Measurements from ENCODE around the gene BTN2A1. TPM values are rescaled to one million over a fixed set of nuclear protein-coding genes. Genes with fewer than 3 reads are reported as not detected.

BTN2A1 gene
- total RNA-seq, 4 donors from 2014 or later: 5.9 to 11.4 (median 7.8) TPM

- Histone ChIP-seq H3K36me3 (no peaks in the 10 kb centered on the region), H3K27ac (no peak overlapping the region), H3K4me1 (no peaks in the 10 kb centered on the region), H3K27me3 (peaks cover 0 to 4% (median 0%) of the 10 kb centered on the region in 4 donors), H3K4me3 (no peak overlapping the region), H3K9me3 (no peaks in the 10 kb centered on the region)
- no peak for DNase-seq
- TF ChIP-seq POLR2A (IDR thresholded peaks at IDR 0.05): no peak
- TF ChIP-seq, protein P1, sequence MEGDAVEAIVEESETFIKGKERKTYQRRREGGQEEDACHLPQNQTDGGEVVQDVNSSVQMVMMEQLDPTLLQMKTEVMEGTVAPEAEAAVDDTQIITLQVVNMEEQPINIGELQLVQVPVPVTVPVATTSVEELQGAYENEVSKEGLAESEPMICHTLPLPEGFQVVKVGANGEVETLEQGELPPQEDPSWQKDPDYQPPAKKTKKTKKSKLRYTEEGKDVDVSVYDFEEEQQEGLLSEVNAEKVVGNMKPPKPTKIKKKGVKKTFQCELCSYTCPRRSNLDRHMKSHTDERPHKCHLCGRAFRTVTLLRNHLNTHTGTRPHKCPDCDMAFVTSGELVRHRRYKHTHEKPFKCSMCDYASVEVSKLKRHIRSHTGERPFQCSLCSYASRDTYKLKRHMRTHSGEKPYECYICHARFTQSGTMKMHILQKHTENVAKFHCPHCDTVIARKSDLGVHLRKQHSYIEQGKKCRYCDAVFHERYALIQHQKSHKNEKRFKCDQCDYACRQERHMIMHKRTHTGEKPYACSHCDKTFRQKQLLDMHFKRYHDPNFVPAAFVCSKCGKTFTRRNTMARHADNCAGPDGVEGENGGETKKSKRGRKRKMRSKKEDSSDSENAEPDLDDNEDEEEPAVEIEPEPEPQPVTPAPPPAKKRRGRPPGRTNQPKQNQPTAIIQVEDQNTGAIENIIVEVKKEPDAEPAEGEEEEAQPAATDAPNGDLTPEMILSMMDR (IDR thresholded peaks at IDR 0.05): no peak
- intact Hi-C loops (cut with DNase I): no loop called here
- WGBS, 2 donors: 63 to 71% methylated on average over 1 of the region's 1 CpG
These were observed 37.5 kb downstream of the BTN2A1 start for GRCh38 chr6:26495281-26495680.

GRCh38 chr6:26497610-26498009 lies 39.9 kb downstream of the BTN2A1 start:
- H3K27ac ChIP-seq: no peak overlapping the region
- H3K9me3 ChIP-seq: no peaks in the 10 kb centered on the region
- peaks cover 0 to 26% (median 7%) of the 10 kb centered on the region in 4 donors for H3K27me3 ChIP-seq
- TF ChIP-seq POLR2A (IDR thresholded peaks at IDR 0.05): no peak
- TF ChIP-seq, protein P1 (IDR thresholded peaks at IDR 0.05): no peak
- WGBS, 2 donors: 63 to 81% methylated on average over 3 to 4 of the region's 4 CpGs
- H3K4me3 ChIP-seq: no peak overlapping the region
- peaks cover 8 to 13% (median 11%) of the 10 kb centered on the region in 3 donors for H3K4me1 ChIP-seq
- intact Hi-C loops (cut with DNase I): no loop called here
- no peaks in the 10 kb centered on the region for H3K36me3 ChIP-seq
- DNase-seq: no peak

DNA sequence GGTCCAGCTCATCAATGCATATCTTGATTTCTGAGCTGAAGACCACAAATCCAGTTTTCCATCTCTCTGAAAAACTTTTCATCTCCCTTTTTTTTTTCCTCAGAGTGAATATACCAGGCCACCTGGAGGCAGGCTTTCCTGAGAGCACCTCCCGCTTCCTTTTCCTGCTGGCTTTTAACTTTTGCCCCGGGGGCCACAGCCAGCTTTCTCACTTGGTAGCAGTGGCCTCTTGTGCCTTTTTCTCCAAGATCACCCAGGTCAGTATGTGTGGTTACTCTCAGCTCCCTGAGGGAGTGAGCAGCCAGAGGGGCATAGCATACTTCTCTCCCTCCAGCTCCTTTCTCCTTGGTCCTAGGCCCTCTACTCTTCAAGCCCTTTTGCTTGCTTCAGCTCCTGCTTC lies 42.3 kb downstream of the BTN2A1 start, which contains the start of gene BTN1A1:
BTN1A1 (plus strand) TSS at position 202 of the 400 bp plus-strand sequence. CDS start 984 bp downstream, outside the sequence.
- intact Hi-C loops (cut with DNase I): no loop called here
- Histone ChIP-seq H3K4me3 (no peak within 1 kb of the TSS), H3K9me3 (no peaks in the 10 kb centered on the region), H3K27me3 (peaks cover 0 to 49% (median 9%) of the 10 kb centered on the region in 4 donors), H3K4me1 (peaks cover 8 to 13% (median 11%) of the 10 kb centered on the region in 3 donors), H3K36me3 (no peaks in the 10 kb centered on the region), H3K27ac (no peak within 1 kb of the TSS)
- DNase-seq: no peak
- 53 to 69% methylated on average over 2 of the region's 2 CpGs for WGBS, 2 donors
- TF ChIP-seq POLR2A (IDR thresholded peaks at IDR 0.05): no peak
- TF ChIP-seq, protein P1 (IDR thresholded peaks at IDR 0.05): no peak

GRCh38 chr6:26501482-26501986 lies 43.8 kb downstream of the BTN2A1 start:
- no peak for DNase-seq
- no peaks in the 10 kb centered on the region for H3K9me3 ChIP-seq
- H3K36me3 ChIP-seq: no peaks in the 10 kb centered on the region
- intact Hi-C loops (cut with DNase I): no loop called here
- peaks cover 0 to 47% (median 9%) of the 10 kb centered on the region in 4 donors for H3K27me3 ChIP-seq
- H3K27ac ChIP-seq: no peak overlapping the region
- peaks cover 8 to 13% (median 11%) of the 10 kb centered on the region in 3 donors for H3K4me1 ChIP-seq
- H3K4me3 ChIP-seq: peak overlapping the region; percentile 4 to 64 (median 36)
- WGBS, 2 donors: 3% methylated on average over 5 of the region's 49 CpGs; no CpG with 5 or more reads in 1 of the 2 donors
- TF ChIP-seq, protein P1 (IDR thresholded peaks at IDR 0.05): no peak
- TF ChIP-seq POLR2A (IDR thresholded peaks at IDR 0.05): no peak

GRCh38 chr6:26502165-26502564 lies 44.4 kb downstream of the BTN2A1 start:
- no peak for TF ChIP-seq POLR2A (IDR thresholded peaks at IDR 0.05)
- TF ChIP-seq, protein P1 (IDR thresholded peaks at IDR 0.05): no peak

More at GRCh38 chr6:26502165-26502564, 44.4 kb downstream of the BTN2A1 start:
- peaks cover 8 to 13% (median 11%) of the 10 kb centered on the region in 3 donors for H3K4me1 ChIP-seq
- peak overlapping the region in 1 of 4 donors; percentile 64 for H3K4me3 ChIP-seq
- H3K9me3 ChIP-seq: no peaks in the 10 kb centered on the region
- no peak for DNase-seq
- H3K27ac ChIP-seq: no peak overlapping the region
- H3K36me3 ChIP-seq: no peaks in the 10 kb centered on the region
- peaks cover 0 to 47% (median 9%) of the 10 kb centered on the region in 4 donors for H3K27me3 ChIP-seq
- intact Hi-C loops (cut with DNase I): no loop called here
